Keratinocyte (primary cell): ENCODE results near the gene TMEM54. TPM values are rescaled to one million over a fixed set of nuclear protein-coding genes. Genes with fewer than 3 reads are reported as not detected.

Experiments
- DNase-seq: peaks from one replicate; pipeline ENCODE4 v3.0.0-alpha.2; 2011; ENCODE audit warnings: low read depth, missing footprints, low spot score
- FAIRE-seq: peaks from 2 replicates; lab custom pipeline; 2011; peaks lifted over from hg19 to GRCh38; lab: Jason Lieb, UNC
- H2AFZ ChIP-seq: 2 replicates; pipeline ENCODE4 v1.6.0; 2012; ENCODE audit warnings: low read length, control low read depth, inconsistent platforms; ENCODE audit not compliant: control insufficient read depth
- H3K27ac ChIP-seq: 2 replicates; pipeline ENCODE4 v1.5.1; 2011; ENCODE audit warnings: low read length; ENCODE audit not compliant: control insufficient read depth, insufficient read depth
- H3K27me3 ChIP-seq: 3 replicates; pipeline ENCODE4 v1.6.0; 2011; ENCODE audit warnings: low read length; ENCODE audit not compliant: control insufficient read depth, insufficient read depth; ENCODE audit errors: extremely low read depth
- H3K36me3 ChIP-seq, 2 experiments: 2 replicates in 1 of 2; 3 replicates in 1 of 2; pipeline ENCODE4 v1.5.1; 2011; ENCODE audit warnings: low read length in 2 of 2, mild to moderate bottlenecking in 1 of 2; ENCODE audit not compliant: control insufficient read depth in 2 of 2, insufficient read depth in 2 of 2; ENCODE audit errors: extremely low read depth in 1 of 2
- H3K4me1 ChIP-seq: 3 replicates; pipeline ENCODE4 v1.5.1; 2011; ENCODE audit warnings: low read length; ENCODE audit not compliant: control insufficient read depth, insufficient read depth; ENCODE audit errors: extremely low read depth
- H3K4me2 ChIP-seq: 3 replicates; pipeline ENCODE4 v1.6.0; 2011; ENCODE audit warnings: low read depth, low read length; ENCODE audit not compliant: control insufficient read depth, insufficient read depth; ENCODE audit errors: extremely low read depth
- H3K4me3 ChIP-seq, 3 experiments: fragments of 200-600 bp in 1 of 3; sonication (generic) in 1 of 3; 2 replicates in 2 of 3; 3 replicates in 1 of 3; pipeline ENCODE4 v1.5.1; 2011 to 2016; ENCODE audit warnings: low read length in 3 of 3, mild to moderate bottlenecking in 3 of 3, control low read depth in 2 of 3, inconsistent platforms in 1 of 3, low read depth in 1 of 3, mixed read lengths in 1 of 3, mixed run types in 1 of 3, moderate library complexity in 1 of 3; ENCODE audit not compliant: control insufficient read depth in 2 of 3, insufficient read depth in 2 of 3; ENCODE audit errors: extremely low read depth in 1 of 3
- H3K79me2 ChIP-seq: 2 replicates; pipeline ENCODE4 v1.6.0; 2012; ENCODE audit warnings: low read length; ENCODE audit not compliant: control insufficient read depth, insufficient read depth
- H3K9ac ChIP-seq: 3 replicates; pipeline ENCODE4 v1.6.0; 2011; ENCODE audit warnings: low read length; ENCODE audit not compliant: control insufficient read depth, insufficient read depth; ENCODE audit errors: extremely low read depth
- H3K9me1 ChIP-seq: 3 replicates; pipeline ENCODE4 v1.6.0; 2011; ENCODE audit warnings: low read length; ENCODE audit not compliant: control insufficient read depth, insufficient read depth; ENCODE audit errors: extremely low read depth
- H3K9me3 ChIP-seq: 2 replicates; pipeline ENCODE4 v1.5.1; 2012; ENCODE audit warnings: low read depth, low read length; ENCODE audit not compliant: control insufficient read depth
- H4K20me1 ChIP-seq: 3 replicates; pipeline ENCODE4 v1.6.0; 2011; ENCODE audit warnings: low read length; ENCODE audit not compliant: control insufficient read depth, insufficient read depth; ENCODE audit errors: extremely low read depth
- CTCF ChIP-seq, 3 experiments: IDR thresholded peaks in 1 of 3; conservative IDR thresholded peaks in 1 of 3; optimal IDR thresholded peaks in 1 of 3; 2 replicates in 2 of 3; 3 replicates in 1 of 3; pipeline versions ENCODE3 to v1.5.1; 2011; ENCODE audit warnings: low read length in 3 of 3, mild to moderate bottlenecking in 3 of 3, moderate library complexity in 2 of 3, control low read depth in 1 of 3, inconsistent platforms in 1 of 3; ENCODE audit not compliant: insufficient read depth in 2 of 3; ENCODE audit errors: extremely low read depth in 1 of 3
- EZH2 ChIP-seq: IDR thresholded peaks from one replicate; pipeline ENCODE4 v1.6.1; 2012; ENCODE audit warnings: inconsistent platforms, mild to moderate bottlenecking, low read length, moderate library complexity
- dilution Hi-C: fragments of 300-500 bp; cut with MboI; formaldehyde crosslinking; loops from one replicate; pipeline ENCODE4 v1.7.0; 2020; ENCODE audit warnings: low sequenced_read_pairs; ENCODE audit not compliant: extremely low pct_ligation_motif_present
- polyA plus RNA-seq, 5 experiments: library from polyadenylated mRNA; depleted of rRNA in 3 of 5; stranded (reverse) in 3 of 5; stranded (forward) in 1 of 5; unstranded in 1 of 5; fragments of >200 nt; gene quantifications; 1 replicate in 1 of 5; 2 replicates in 3 of 5; 3 replicates in 1 of 5; pipeline versions ENCODE4 v1.2.1 to v1.2.3, GENCODE V29; 2011 to 2012; ENCODE audit warnings: missing spikeins in 2 of 5, low read depth in 1 of 5, low replicate concordance in 1 of 5

TMEM54 gene
- polyA plus RNA-seq, 1 donor (not counting 4 experiments of a cell fraction or from before 2014, with no cell fraction given) = 59.4 TPM

- Histone ChIP-seq H3K4me3 (no peak overlapping the region), H3K27ac (no peak overlapping the region), H3K4me2 (peak overlapping the region; percentile 54), H3K9me3 (no peaks in the 10 kb centered on the region), H3K9me1 (no peaks in the 10 kb centered on the region), H3K79me2 (no peaks in the 10 kb centered on the region), H3K27me3 (peaks cover 5% of the 10 kb centered on the region), H2AFZ (peak overlapping the region; percentile 39), H3K9ac (no peak overlapping the region), H3K36me3 (no peaks in the 10 kb centered on the region), H3K4me1 (peaks cover 4% of the 10 kb centered on the region), H4K20me1 (no peaks in the 10 kb centered on the region)
- TF ChIP-seq EZH2 = no peak
- TF ChIP-seq CTCF (optimal IDR thresholded peaks at IDR 0.05 in 1 of 3, IDR thresholded peaks at IDR 0.05 in 1 of 3, conservative IDR thresholded peaks at IDR 0.05 in 1 of 3; ENCODE audit: extremely low read depth in 1 of 3, insufficient read depth in 2 of 3, low read length in 3 of 3) = peak in 2 of 3 experiments; percentile 10 to 51
- FAIRE-seq (no peak), DNase-seq (no peak)
- dilution Hi-C loops = no loop called here
These were observed 24.4 kb upstream of the TMEM54 start for GRCh38 chr1:32925403-32926162.

GRCh38 chr1:32924881-32925344 lies 23.7 kb upstream of the TMEM54 start:
- DNase-seq = no peak
- H3K27ac ChIP-seq = no peak overlapping the region
- H3K9ac ChIP-seq = no peak overlapping the region
- H3K9me3 ChIP-seq = no peaks in the 10 kb centered on the region
- no peak for FAIRE-seq
- H3K4me2 ChIP-seq = peak overlapping the region; percentile 54
- no peaks in the 10 kb centered on the region for H3K36me3 ChIP-seq
- H3K79me2 ChIP-seq = no peaks in the 10 kb centered on the region
- peaks cover 5% of the 10 kb centered on the region for H3K27me3 ChIP-seq
- dilution Hi-C loops = no loop called here
- TF ChIP-seq EZH2 (no peak), CTCF (optimal IDR thresholded peaks at IDR 0.05 in 1 of 3, IDR thresholded peaks at IDR 0.05 in 1 of 3, conservative IDR thresholded peaks at IDR 0.05 in 1 of 3; ENCODE audit: extremely low read depth in 1 of 3, insufficient read depth in 2 of 3, low read length in 3 of 3) (no peak)
- H4K20me1 ChIP-seq = no peaks in the 10 kb centered on the region
- H3K9me1 ChIP-seq = no peaks in the 10 kb centered on the region
- H2AFZ ChIP-seq = no peak overlapping the region
- no peak overlapping the region for H3K4me3 ChIP-seq
- peaks cover 4% of the 10 kb centered on the region for H3K4me1 ChIP-seq
